ENCODE measurements around the gene NCKAP5.

GRCh38 chr2:133086176-133086575, 482.1 kb downstream of the NCKAP5 start:
- TF ChIP-seq EZH2 (IDR thresholded peaks at IDR 0.05; ENCODE audit: low read length, unreplicated experiment), result no peak
- TF ChIP-seq CTCF (conservative IDR thresholded peaks at IDR 0.05; ENCODE audit: low read depth, low read length), result no peak
- TF ChIP-seq EZH2phosphoT487 (IDR thresholded peaks at IDR 0.05; ENCODE audit: borderline replicate concordance, low read length), result no peak

Data from PC-3 (cell line).